Cerebellar cortex (tissue), 1 donor: ENCODE results near the gene CELSR3.

Experiments used
- DNase-seq: peaks from one replicate; pipeline ENCODE4 v3.0.0-alpha.2; 2015; ENCODE audit warnings: low spot score

CELSR3 gene

DNA sequence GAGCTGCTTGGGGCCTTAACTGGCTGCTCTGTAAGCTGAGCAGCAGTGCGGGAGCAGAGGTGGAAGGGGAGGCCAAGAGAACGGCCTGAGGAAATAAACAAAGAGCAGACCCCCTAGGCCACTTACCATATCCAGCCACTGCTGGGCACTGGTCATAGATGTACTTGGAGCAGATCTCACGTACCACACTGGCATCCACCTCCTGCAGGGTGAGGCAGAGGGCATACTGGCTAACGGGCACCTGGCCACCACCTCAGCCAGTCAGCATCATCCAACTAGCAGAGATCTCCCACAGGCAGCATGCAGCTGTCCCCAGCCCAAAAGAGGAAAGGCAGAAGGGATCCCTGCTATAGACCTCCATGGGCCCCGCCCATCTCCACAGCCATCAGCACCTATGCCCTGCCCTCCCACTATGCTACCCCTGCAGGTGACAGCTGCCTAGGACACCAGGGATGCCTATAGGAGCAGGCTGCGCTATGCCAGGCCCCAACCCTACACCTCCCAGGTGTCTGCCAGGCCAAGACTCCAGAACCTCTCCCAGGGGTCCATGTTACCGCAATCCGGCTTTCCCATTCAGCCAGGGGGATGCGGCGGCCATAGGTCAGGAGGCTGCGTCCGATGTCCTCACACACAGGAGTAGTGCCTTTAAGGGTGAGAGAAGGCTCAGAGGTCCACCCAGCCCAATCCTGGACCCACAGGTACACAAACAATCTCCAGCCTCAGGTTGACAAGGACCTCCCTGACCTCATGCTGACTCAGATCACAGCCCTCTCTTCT, 63.0 kb downstream of the CELSR3 start:
- DNase-seq: no peak

DNA sequence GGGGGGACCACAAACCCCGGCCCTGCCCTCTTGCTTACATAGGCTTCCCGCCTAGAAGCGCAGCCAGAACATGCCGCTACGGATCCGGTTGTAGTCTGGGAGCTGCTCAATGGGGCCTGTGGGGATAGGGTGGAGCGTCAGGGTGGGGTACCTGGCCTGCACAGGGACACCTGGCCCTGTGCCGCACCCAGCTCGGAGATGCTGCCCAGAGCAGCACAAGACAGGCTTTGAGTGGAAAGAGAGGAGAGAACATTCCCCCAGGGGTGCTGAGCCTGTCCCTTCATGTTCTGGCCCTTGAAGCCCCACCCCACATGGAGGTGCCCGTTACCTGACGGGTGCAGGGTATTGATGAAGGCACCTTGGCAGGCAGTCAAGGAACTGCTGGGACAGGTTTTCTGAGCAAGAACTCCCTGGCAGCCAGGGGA, 63.6 kb downstream of the CELSR3 start:
- no peak for DNase-seq

DNA sequence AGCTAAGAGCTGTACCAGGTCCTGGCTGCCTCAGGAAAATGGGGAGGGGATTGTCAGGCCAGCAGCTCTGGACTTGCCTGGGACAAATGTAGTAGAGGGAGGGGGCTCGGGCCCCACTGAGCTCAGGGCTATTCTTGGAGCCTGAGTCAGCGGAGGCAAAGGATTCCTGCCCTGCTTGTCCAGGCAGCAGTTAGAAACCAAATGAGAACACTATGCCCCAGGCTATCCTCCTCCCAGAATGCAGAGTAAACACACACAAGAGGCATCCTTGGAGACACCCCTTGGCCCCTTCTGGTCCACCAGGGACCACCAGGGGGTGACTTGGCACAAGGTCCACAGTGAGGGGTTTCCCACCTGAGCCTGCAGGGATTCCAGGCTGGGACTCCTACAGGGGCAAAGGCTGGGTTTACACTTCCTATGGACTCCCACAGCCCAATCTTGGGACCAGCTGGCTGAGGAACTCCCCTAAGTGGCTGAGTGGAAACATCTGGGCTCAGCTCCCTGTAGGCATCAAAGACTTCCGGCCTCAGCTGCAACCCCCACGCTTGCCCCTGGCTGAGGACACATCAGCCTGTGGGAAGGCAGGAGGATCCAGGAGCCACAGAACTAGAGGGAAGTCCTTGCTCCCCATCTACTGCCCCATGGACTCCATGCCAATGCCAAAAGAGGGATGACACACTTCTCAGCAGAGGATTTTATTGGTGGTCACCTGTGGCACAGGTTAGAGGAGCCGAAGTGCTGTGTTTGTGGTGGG, 64.2 kb downstream of the CELSR3 start:
- DNase-seq: no peak

DNA sequence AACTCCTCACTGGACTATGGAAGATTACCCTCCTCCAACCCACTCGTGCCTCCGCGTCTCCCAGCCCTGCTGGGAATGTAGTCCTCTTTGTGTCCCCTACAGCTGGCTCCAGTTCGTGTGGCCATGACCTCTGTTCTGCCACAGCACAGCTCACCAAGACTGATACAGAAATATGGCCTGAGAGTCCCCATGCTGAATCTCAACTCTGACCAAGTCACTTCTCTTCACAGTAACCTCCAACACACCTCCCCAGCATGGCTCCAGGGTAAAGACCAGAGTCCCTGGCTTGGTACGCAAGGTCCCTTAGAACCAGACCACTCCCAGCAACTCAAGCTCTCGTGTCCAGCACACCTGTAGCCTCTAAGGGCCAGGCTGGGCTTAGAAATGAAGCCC, 65.3 kb downstream of the CELSR3 start:
- DNase-seq: no peak

DNA sequence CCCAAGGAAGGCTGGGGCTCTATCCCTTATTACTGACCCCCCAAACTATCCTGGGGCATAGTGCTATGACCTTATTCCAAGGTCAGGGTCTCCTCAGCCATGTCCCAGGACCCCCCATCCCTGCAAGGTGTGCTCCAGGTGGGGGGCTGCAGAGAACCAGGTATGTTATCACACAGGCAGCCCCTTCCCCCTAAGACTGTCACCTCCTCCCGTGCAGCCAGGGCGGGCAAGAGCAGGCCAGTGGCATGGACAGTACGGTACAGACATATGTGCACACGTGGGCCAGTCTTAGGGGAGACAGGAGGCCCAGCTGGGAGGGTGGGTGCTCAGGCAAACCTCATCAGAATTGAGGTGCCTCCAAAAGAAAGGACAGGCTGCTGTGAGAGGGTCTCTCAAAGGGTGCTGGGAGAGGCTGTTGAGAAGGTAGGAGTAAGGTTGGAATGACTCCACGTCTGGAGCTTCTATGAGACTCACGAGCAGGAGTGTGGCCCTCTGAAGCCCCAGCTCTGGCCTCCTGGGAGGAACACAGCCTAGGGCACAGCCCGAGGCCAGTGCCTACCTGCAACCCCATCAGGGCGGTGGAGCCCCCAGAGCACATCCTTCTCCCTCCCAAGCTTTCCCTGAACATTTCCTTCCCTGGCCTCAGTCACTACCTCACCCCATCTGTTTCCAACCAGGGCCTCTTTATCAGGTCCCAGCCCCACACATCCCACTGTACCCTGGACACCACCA, 65.8 kb downstream of the CELSR3 start:
- DNase-seq: no peak

DNA sequence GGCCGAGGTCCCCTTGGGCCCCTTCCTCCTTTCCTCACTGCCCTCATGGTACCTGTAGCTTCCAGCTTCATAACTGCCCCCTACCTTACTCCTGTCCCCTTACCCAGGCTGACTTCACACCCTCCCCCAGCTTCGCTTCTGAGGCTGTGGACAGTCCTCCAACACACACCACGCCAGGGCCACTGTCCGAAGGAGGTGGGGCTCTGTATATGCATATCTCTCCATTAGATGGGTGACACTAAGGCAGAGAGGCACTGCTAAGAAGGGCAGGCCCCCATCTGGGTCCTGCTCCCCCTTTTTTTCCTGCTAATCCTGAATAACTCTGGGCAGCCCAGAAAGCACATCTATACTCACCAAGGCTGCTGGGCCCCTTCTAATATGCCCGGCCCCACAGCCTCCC, 66.5 kb downstream of the CELSR3 start:
- DNase-seq: no peak

DNA sequence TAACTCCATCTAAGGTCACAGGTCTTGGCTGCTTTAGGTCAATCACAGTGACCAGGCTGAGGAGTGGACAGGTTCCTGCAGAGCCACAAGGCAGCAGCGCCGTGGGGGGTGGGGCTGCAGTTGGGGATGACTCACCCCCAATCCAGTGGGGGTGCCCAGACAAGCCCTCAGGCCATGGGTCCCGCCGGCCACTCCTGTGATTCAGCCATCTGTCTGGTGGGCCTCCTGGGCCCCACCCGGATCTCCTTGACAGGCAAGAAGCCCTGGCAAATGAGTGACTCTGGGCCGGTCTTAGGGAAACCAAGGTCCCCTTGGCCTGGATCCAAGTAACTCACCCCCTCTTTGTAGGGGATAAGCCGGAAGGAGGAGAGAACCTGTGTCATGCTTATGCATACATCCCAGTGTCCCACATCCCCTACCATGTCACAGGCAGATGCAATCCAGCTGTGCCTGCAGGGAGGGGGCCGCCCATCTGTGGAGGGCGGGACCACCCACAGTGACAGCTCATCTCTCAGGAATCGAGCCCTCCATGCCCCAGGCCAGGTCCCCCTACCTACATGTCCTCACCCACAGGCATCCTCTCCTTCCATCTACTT, 67.1 kb downstream of the CELSR3 start:
- DNase-seq: no peak

DNA sequence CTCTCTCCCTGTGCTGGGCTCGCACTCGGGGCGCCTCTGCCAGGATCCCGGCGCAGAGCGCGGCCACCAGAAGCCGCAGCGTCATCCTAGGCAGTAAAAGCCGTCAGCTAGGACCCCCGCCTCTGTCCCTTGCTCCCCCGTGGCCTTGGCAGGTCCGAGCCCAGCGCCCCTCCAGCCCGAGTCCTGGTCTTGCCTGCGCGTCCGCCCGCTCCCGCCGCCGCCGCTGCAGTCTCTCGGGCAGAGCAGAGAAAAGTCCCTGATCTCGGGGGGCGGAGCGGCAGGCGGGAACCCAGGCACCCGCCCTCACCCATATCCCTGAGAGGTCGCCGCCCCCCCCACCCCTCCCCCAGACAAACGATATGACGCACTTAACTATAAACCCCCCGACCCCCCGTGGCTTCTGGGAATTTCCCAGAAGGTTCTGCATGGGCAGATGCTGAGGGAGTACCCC, 67.6 kb downstream of the CELSR3 start, which contains the start of gene COL7A1:
Gene COL7A1, minus strand, starts transcription at position 255 of the 451 bp plus-strand sequence. Its CDS starts 170 bp downstream, at position 85.
- no peak for DNase-seq

DNA sequence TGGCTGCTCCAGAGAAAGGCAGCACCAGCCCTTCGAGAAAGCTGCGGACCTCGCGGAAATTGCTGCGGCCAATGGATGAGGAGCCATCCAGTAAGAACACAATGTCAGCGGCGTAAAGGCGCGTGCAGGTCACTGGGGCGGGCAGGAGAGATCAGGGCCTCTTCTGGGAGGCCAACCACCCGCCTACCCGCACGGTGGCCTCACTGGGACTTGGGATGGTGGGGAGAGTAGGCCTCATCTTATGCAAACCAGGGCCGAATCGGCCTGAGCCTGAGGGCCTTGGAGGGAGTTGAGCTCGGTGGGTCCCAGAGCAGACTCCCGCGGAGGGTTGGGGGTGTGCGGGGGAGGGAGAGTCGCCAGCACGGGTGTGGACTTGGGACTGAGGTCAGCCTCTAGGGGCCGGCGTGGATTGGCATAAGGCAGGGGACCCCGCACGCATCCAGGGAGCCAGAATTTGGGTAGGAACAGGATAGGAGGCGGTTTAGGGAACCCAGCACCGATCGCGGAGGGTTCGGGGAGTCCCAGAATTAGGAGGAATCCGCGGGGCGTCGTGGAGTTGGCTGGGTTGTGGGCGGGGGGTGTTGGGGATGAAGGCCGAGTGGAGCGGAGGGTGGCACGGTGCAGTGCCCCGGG, 68.2 kb downstream of the CELSR3 start:
- DNase-seq: no peak

DNA sequence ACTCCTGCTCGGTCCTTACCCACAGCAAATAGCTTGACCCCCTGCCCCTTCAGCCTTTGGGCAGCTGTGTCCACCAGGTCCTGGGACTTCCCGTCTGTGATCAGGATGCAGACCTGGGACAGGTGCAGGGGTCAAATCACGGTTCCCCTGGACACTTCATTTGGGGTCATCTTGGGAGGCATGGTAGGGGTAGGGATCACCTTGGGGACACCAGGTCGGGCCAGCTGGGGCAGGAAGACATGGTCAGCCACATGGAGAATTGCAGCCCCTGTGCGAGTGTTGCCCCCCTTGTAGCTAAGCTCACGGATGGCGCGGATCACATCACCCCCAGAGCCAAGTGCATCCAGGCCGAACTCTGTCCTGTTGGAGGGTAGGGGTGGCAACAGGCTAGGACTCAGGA, 69.3 kb downstream of the CELSR3 start:
- no peak for DNase-seq

DNA sequence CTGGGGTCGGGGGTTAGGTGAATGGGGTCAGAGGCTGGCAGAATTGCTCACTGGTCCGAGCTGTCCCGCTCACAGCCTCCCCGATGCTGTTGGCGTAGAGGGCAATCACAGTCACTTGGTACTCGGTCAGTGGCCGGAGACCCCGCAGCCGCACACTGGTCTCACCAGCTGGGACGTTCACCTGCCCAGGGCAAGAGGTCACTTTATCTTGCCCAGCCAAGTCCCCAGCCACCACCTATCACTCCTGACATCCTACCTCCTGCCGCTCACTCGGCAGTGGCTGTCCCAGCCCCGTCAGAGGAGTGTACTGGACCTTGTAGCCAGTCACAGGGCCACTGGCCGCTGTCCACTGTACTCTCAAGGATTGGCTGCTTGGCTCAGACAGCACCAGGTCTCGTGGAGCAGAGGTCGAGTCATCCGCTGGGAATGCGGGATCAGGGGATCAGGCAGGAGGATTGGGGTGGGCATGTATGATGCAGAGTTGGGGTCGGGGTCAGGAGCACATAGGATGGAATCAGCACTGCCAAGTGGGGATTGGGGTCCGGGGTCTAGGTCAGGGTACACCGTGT, 70.1 kb downstream of the CELSR3 start:
- no peak for DNase-seq

DNA sequence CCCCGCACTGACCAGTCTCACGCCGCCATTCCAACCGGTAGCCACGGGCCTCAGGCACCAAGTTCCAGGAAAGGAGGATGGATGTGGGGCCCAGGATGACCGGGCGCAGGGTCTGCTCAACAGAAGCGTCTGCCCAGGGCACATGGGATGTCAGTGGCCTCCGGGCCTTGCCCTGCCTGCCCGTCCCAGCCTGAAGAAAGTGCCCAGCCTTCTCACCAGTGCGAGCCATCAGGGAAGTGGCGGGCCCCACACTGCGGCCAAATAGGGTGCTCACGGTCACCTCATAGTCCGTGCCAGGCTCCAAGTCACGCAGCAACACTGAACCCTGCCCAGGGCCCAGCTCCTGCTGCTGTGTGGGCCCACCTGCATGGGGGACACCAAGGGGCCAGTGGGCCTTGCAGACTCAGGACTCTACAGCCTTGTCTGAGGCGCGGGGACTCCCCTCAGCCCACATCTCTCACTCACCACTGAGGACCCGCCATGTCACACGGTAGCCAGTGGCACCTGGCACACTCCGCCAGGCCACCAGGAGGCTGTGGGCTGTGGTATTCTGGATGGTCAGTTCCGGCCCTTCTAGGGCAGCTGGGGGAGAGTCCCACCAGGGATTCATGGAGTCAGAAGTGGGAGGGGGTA, 70.7 kb downstream of the CELSR3 start:
- no peak for DNase-seq

DNA sequence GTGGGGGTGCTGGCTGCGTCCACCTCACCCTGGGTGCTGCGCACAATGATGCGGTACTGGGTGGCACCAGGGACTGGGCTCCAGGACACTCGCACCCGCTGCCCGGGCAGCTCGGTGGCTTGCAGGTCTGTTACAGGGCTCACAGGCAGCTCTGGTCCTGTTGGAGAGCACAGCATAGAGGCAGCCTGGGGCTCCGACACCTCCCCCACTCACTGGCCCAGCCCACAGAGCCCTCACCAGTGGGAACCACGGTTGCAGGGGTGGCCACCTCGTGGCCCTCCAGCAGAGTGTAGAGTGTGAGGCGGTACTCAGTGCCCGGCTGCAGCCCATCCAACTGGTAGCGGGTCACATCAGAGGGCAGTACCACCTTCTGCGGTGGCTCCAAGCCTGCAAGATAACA, 71.2 kb downstream of the CELSR3 start:
- no peak for DNase-seq

DNA sequence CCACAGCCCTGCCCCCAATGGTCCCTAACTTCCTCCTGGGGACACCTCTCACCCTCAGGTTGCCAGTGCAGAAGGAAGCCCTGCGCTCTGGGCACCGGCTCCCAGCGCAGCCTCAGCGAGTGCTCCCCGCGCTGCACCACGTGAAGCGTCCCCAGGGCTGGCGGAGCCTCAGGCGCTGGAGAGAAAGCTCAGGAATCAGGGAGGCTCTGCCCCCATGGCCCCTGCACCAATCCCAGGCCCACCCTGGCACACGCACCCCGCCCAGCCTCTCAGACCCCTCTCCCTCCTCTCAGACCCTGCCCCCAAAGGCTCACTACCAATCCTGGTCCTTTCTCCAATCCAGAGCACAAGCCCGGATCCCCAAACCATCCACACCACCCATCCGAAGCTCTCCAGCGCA, 74.5 kb downstream of the CELSR3 start:
- DNase-seq: no peak

DNA sequence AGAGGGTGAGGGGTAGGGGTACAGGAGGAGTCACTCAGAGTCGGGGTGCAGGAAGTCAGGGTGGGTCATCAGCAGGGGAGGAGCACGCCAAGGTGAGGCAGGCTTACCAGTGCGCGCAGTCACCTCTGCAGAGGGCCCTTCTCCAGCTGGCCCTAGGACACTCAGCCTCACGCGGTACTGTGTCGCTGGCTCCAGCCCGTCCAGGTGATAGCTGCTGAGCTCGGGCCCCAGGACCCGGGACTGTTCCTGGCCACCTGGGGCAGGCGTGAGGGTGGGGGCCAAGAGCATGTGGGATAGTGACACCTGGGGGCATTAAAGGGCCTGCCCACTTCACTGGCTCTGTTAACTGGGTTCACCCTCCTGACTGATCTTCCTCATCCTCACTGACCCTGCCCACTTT, 75.0 kb downstream of the CELSR3 start:
- DNase-seq: no peak
